Tibial artery (tissue), 4 donors: ENCODE measurements around the gene KLF6.
A peak's percentile ranks its signal among the peaks of the same experiment; 100 is the strongest.

Source experiments
- DNase-seq, 2 donors: peaks; one replicate each; pipeline ENCODE4 v3.0.0-alpha.2; 2019
- H3K27ac ChIP-seq, 2 donors: fragments of 200-600 bp; sonication (generic) in 1 of 2; 1 replicate in 1 of 2; 2 replicates in 1 of 2; pipeline ENCODE4 v1.5.1; 2018 to 2019; ENCODE audit warnings: mild to moderate bottlenecking in 1 of 2
- H3K27me3 ChIP-seq, 2 donors: fragments of 200-600 bp; sonication (generic) in 1 of 2; one replicate each; pipeline versions ENCODE4 v1.5.1 to v1.6.0; 2016 to 2019
- H3K36me3 ChIP-seq, 3 donors: fragments of 200-600 bp; sonication (generic) in 2 of 3; one replicate each; pipeline ENCODE4 v1.5.1; 2016 to 2019; ENCODE audit warnings: mild to moderate bottlenecking in 2 of 3
- H3K4me1 ChIP-seq, 4 donors: fragments of 200-600 bp; sonication (generic) in 2 of 4; 1 replicate in 3 of 4; 2 replicates in 1 of 4; pipeline ENCODE4 v1.5.1; 2016 to 2019
- H3K4me3 ChIP-seq, 2 donors: fragments of 200-600 bp; sonication (generic) in 1 of 2; 1 replicate in 1 of 2; 2 replicates in 1 of 2; pipeline ENCODE4 v1.5.1; 2018 to 2019; ENCODE audit warnings: mild to moderate bottlenecking in 2 of 2
- H3K9me3 ChIP-seq, 3 donors: fragments of 200-600 bp; sonication (generic) in 1 of 3; one replicate each; pipeline ENCODE4 v1.5.1; 2016 to 2019
- intact Hi-C: fragments of 100-400 bp; cut with DNase I; formaldehyde crosslinking; loops from one replicate; pipeline ENCODE4 v1.15.0; 2023; ENCODE audit warnings: low total_unique reads
- TF ChIP-seq, protein P1 (sequence below), 2 experiments: fragments of 200-600 bp in 1 of 2; fragments of 450-650 bp in 1 of 2; IDR thresholded peaks; one replicate each; pipeline ENCODE4 v1.5.1; 2017 to 2019; ENCODE audit warnings: antibody characterized with exemption in 2 of 2, mild to moderate bottlenecking in 1 of 2, moderate library complexity in 1 of 2

KLF6 gene

GRCh38 chr10:3747248-3747960, 37.6 kb downstream of the KLF6 start:
- TF ChIP-seq, protein P1, sequence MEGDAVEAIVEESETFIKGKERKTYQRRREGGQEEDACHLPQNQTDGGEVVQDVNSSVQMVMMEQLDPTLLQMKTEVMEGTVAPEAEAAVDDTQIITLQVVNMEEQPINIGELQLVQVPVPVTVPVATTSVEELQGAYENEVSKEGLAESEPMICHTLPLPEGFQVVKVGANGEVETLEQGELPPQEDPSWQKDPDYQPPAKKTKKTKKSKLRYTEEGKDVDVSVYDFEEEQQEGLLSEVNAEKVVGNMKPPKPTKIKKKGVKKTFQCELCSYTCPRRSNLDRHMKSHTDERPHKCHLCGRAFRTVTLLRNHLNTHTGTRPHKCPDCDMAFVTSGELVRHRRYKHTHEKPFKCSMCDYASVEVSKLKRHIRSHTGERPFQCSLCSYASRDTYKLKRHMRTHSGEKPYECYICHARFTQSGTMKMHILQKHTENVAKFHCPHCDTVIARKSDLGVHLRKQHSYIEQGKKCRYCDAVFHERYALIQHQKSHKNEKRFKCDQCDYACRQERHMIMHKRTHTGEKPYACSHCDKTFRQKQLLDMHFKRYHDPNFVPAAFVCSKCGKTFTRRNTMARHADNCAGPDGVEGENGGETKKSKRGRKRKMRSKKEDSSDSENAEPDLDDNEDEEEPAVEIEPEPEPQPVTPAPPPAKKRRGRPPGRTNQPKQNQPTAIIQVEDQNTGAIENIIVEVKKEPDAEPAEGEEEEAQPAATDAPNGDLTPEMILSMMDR (IDR thresholded peaks at IDR 0.05): no peak
- intact Hi-C loops: no loop called here
- peak in 1 of 2 donors; percentile 73 for DNase-seq
- H3K27me3 ChIP-seq: no peaks in the 10 kb centered on the region
- H3K4me1 ChIP-seq: peaks cover 0 to 41% (median 24%) of the 10 kb centered on the region in 4 donors
- H3K36me3 ChIP-seq: no peaks in the 10 kb centered on the region
- H3K9me3 ChIP-seq: no peaks in the 10 kb centered on the region
- H3K4me3 ChIP-seq: peak overlapping the region in 1 of 2 donors; percentile 1
- H3K27ac ChIP-seq: peak overlapping the region; percentile 54 to 57

DNA sequence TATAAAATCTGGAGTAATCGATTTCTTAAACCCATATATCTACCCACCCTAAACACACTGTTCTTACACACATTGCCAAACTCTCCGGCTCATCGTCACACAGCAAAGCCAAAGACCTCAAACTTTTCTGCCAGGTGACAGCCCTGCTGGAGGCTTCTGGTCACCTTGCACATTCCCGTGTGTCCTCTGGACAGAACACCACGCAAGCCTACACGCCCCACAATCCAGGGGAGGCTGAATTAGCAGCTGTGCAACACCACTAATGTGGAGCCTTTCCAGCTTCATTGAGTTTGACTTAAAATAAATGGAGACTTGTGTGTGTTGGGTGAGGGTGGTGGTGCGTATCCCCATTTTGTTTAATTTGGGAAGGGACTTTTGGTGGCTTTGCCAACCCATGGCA, 38.4 kb downstream of the KLF6 start:
- Histone ChIP-seq H3K36me3 (no peaks in the 10 kb centered on the region), H3K27ac (peak overlapping the region in 1 of 2 donors; percentile 54), H3K4me1 (peaks cover 0 to 44% (median 24%) of the 10 kb centered on the region in 4 donors), H3K4me3 (no peak overlapping the region), H3K9me3 (no peaks in the 10 kb centered on the region), H3K27me3 (no peaks in the 10 kb centered on the region)
- intact Hi-C loops: no loop called here
- no peak for DNase-seq
- TF ChIP-seq, protein P1 (IDR thresholded peaks at IDR 0.05): no peak

DNA sequence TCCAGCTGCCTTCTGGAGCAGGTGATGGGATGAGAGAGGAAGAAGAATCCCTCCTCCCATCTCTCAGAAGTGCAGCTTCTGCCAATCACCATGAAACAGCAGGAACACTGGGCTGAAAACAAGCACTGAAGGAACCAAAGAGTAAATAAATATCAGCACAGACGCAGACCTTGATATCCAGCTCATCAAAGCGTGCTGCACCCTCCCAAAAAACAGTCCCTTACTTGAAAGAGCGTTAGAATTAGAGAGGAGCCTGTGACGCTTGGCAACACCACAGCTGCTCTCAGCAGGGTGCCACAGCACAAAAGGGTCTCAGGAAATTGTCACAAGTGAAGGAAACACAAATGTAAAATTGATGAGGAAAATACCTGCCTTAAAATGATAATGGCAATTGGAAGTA, 39.5 kb downstream of the KLF6 start:
- Histone ChIP-seq H3K27ac (no peak overlapping the region), H3K4me3 (no peak overlapping the region), H3K4me1 (peaks cover 0 to 41% (median 23%) of the 10 kb centered on the region in 4 donors), H3K36me3 (no peaks in the 10 kb centered on the region), H3K9me3 (no peaks in the 10 kb centered on the region), H3K27me3 (no peaks in the 10 kb centered on the region)
- no peak for DNase-seq
- TF ChIP-seq, protein P1 (IDR thresholded peaks at IDR 0.05): no peak
- intact Hi-C loops: no loop called here

DNA sequence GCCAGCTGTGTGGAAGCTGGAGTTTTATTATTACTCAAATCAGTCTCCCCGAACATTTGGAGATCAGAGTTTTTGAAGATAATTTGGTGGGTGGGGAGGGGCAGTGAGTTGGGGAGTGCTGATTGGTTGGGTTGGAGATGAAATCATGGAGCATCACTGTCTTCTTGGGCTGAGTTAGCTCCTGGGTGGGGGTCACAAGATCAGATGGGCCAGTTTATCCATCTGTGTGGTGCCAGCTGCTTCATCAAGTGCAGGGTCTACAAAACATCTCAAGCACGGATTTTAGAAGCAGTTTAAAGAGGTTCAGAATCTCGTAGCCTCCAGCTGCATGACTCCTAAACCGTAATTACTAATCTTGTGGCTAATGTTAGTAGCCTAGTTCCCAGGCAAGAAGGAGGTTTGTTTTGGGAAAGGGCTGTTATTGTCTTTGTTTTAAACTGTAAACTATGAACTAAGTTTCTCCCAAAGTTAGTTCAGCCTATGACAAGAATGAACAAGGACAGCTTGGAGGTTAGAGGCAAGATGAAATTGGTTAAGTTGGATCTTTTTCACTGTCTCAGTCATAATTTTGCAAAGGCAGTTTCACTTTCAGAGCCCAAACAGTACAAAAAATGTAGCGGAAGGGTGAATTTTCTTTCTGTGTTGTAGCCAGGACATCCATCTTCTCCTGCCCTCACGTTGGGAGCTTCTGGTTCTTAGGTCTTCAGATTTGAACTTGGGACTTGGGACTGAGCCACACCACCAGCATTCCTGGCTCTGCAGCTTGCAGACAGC, 43.1 kb downstream of the KLF6 start:
- no peak for DNase-seq
- Histone ChIP-seq H3K4me1 (peaks cover 0 to 7% (median under 1%) of the 10 kb centered on the region in 4 donors), H3K36me3 (no peaks in the 10 kb centered on the region), H3K27ac (peak overlapping the region; percentile 44 to 64), H3K9me3 (no peaks in the 10 kb centered on the region), H3K4me3 (peak overlapping the region; percentile 7 to 14), H3K27me3 (no peaks in the 10 kb centered on the region)
- intact Hi-C loops: no loop called here
- TF ChIP-seq, protein P1 (IDR thresholded peaks at IDR 0.05): no peak

GRCh38 chr10:3740157-3740871, 44.7 kb downstream of the KLF6 start:
- no peak for DNase-seq
- no peak overlapping the region for H3K27ac ChIP-seq

More at GRCh38 chr10:3740157-3740871, 44.7 kb downstream of the KLF6 start:
- Histone ChIP-seq H3K27me3 (no peaks in the 10 kb centered on the region), H3K9me3 (no peaks in the 10 kb centered on the region), H3K36me3 (no peaks in the 10 kb centered on the region), H3K4me3 (no peak overlapping the region), H3K4me1 (peaks cover 0 to 3% (median 0%) of the 10 kb centered on the region in 4 donors)
- TF ChIP-seq, protein P1 (IDR thresholded peaks at IDR 0.05): no peak
- intact Hi-C loops: no loop called here
